Erythroblast (primary cell): Measurements from ENCODE around the gene NT5C1B.

Experiments
- GATA1 ChIP-seq: IDR thresholded peaks from 2 replicates; pipeline ENCODE4 v1.6.1; 2011; ENCODE audit warnings: low read depth, mild to moderate bottlenecking, control low read depth, low read length, moderate library complexity
- POLR2A ChIP-seq: IDR thresholded peaks from 2 replicates; pipeline ENCODE4 v1.6.1; 2011; ENCODE audit warnings: mild to moderate bottlenecking, low read length

DNA sequence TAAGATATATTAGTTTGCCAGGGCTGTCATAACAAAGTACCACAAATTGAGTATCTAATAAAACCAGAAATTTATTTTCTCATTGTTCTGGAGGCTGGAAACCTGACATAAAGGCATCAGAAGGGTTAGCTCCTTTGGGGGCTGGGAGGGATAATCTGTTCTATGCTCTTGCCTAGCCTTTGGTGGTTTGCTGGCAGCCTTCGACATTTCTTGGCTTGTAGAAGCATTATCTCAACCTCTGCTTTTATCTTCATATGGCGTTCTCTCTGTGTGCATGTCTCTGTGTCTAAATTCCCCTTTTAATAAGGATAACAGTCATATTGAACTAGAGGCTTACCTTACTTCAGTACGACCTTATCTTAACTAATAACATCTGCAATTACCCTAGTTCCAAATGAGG lies 22.8 kb upstream of the NT5C1B start:
- TF ChIP-seq POLR2A (no peak), GATA1 (no peak)
